ENCODE measurements around the gene LAMP5.
A peak's percentile ranks its signal among the peaks of the same experiment; 100 is the strongest.

The LAMP5 gene

GRCh38 chr20:9514461-9515213, at the start of gene LAMP5:
TSS of gene LAMP5 (plus strand) at chr20:9514590. CDS start at chr20:9514853, 263 bp downstream.
- H3K9me3 ChIP-seq (ENCODE audit: control insufficient read depth, insufficient read depth, low read length), result no peaks in the 10 kb centered on the region
- H3K9ac ChIP-seq (ENCODE audit: low read depth, low read length), result no peak within 1 kb of the TSS
- H3K4me1 ChIP-seq (ENCODE audit: control insufficient read depth, insufficient read depth, low read length), result peaks cover 21% of the 10 kb centered on the region
- H3K36me3 ChIP-seq (ENCODE audit: control insufficient read depth, insufficient read depth, low read length), result no peaks in the 10 kb centered on the region
- H3K4me3 ChIP-seq (ENCODE audit: low read depth, low read length), result peak within 1 kb of the TSS; percentile 66
- peaks cover 95% of the 10 kb centered on the region for H3K27me3 ChIP-seq (ENCODE audit: control insufficient read depth, insufficient read depth, low read length)

GRCh38 chr20:9467995-9468394, 46.4 kb upstream of the LAMP5 start:
- Histone ChIP-seq H3K4me3 (ENCODE audit: low read depth, low read length) (no peak overlapping the region), H3K4me1 (ENCODE audit: control insufficient read depth, insufficient read depth, low read length) (no peaks in the 10 kb centered on the region), H3K9ac (ENCODE audit: low read depth, low read length) (no peak overlapping the region), H3K27me3 (ENCODE audit: control insufficient read depth, insufficient read depth, low read length) (no peaks in the 10 kb centered on the region), H3K36me3 (ENCODE audit: control insufficient read depth, insufficient read depth, low read length) (no peaks in the 10 kb centered on the region), H3K9me3 (ENCODE audit: control insufficient read depth, insufficient read depth, low read length) (no peaks in the 10 kb centered on the region)

GRCh38 chr20:9474835-9475415, 39.5 kb upstream of the LAMP5 start:
- Histone ChIP-seq H3K4me1 (ENCODE audit: control insufficient read depth, insufficient read depth, low read length) (no peaks in the 10 kb centered on the region), H3K9me3 (ENCODE audit: control insufficient read depth, insufficient read depth, low read length) (no peaks in the 10 kb centered on the region), H3K27me3 (ENCODE audit: control insufficient read depth, insufficient read depth, low read length) (no peaks in the 10 kb centered on the region), H3K4me3 (ENCODE audit: low read depth, low read length) (no peak overlapping the region), H3K9ac (ENCODE audit: low read depth, low read length) (no peak overlapping the region), H3K36me3 (ENCODE audit: control insufficient read depth, insufficient read depth, low read length) (no peaks in the 10 kb centered on the region)

- Histone ChIP-seq H3K27me3 (ENCODE audit: control insufficient read depth, insufficient read depth, low read length) (no peaks in the 10 kb centered on the region), H3K36me3 (ENCODE audit: control insufficient read depth, insufficient read depth, low read length) (no peaks in the 10 kb centered on the region), H3K9me3 (ENCODE audit: control insufficient read depth, insufficient read depth, low read length) (no peaks in the 10 kb centered on the region), H3K4me1 (ENCODE audit: control insufficient read depth, insufficient read depth, low read length) (no peaks in the 10 kb centered on the region), H3K4me3 (ENCODE audit: low read depth, low read length) (no peak overlapping the region), H3K9ac (ENCODE audit: low read depth, low read length) (no peak overlapping the region)
These were observed 38.9 kb upstream of the LAMP5 start for GRCh38 chr20:9475456-9475855.

- Histone ChIP-seq H3K9me3 (ENCODE audit: control insufficient read depth, insufficient read depth, low read length) (no peaks in the 10 kb centered on the region), H3K4me3 (ENCODE audit: low read depth, low read length) (no peak overlapping the region), H3K4me1 (ENCODE audit: control insufficient read depth, insufficient read depth, low read length) (no peaks in the 10 kb centered on the region), H3K27me3 (ENCODE audit: control insufficient read depth, insufficient read depth, low read length) (no peaks in the 10 kb centered on the region), H3K36me3 (ENCODE audit: control insufficient read depth, insufficient read depth, low read length) (no peaks in the 10 kb centered on the region), H3K9ac (ENCODE audit: low read depth, low read length) (no peak overlapping the region)
These were observed 38.2 kb upstream of the LAMP5 start for GRCh38 chr20:9476174-9476573.

- no peak overlapping the region for H3K9ac ChIP-seq (ENCODE audit: low read depth, low read length)
- H3K36me3 ChIP-seq (ENCODE audit: control insufficient read depth, insufficient read depth, low read length), result no peaks in the 10 kb centered on the region
- no peaks in the 10 kb centered on the region for H3K9me3 ChIP-seq (ENCODE audit: control insufficient read depth, insufficient read depth, low read length)
- no peak overlapping the region for H3K4me3 ChIP-seq (ENCODE audit: low read depth, low read length)
- no peaks in the 10 kb centered on the region for H3K4me1 ChIP-seq (ENCODE audit: control insufficient read depth, insufficient read depth, low read length)
- no peaks in the 10 kb centered on the region for H3K27me3 ChIP-seq (ENCODE audit: control insufficient read depth, insufficient read depth, low read length)
These were observed 37.8 kb upstream of the LAMP5 start for GRCh38 chr20:9476637-9477036.

- Histone ChIP-seq H3K4me1 (ENCODE audit: control insufficient read depth, insufficient read depth, low read length) (no peaks in the 10 kb centered on the region), H3K9ac (ENCODE audit: low read depth, low read length) (no peak overlapping the region), H3K9me3 (ENCODE audit: control insufficient read depth, insufficient read depth, low read length) (no peaks in the 10 kb centered on the region), H3K27me3 (ENCODE audit: control insufficient read depth, insufficient read depth, low read length) (no peaks in the 10 kb centered on the region), H3K4me3 (ENCODE audit: low read depth, low read length) (no peak overlapping the region), H3K36me3 (ENCODE audit: control insufficient read depth, insufficient read depth, low read length) (no peaks in the 10 kb centered on the region)
These were observed 35.6 kb upstream of the LAMP5 start for GRCh38 chr20:9478771-9479170.

- no peaks in the 10 kb centered on the region for H3K4me1 ChIP-seq (ENCODE audit: control insufficient read depth, insufficient read depth, low read length)
- no peak overlapping the region for H3K4me3 ChIP-seq (ENCODE audit: low read depth, low read length)
- no peaks in the 10 kb centered on the region for H3K36me3 ChIP-seq (ENCODE audit: control insufficient read depth, insufficient read depth, low read length)
- H3K27me3 ChIP-seq (ENCODE audit: control insufficient read depth, insufficient read depth, low read length), result no peaks in the 10 kb centered on the region
- no peak overlapping the region for H3K9ac ChIP-seq (ENCODE audit: low read depth, low read length)
- H3K9me3 ChIP-seq (ENCODE audit: control insufficient read depth, insufficient read depth, low read length), result no peaks in the 10 kb centered on the region
These were observed 34.3 kb upstream of the LAMP5 start for GRCh38 chr20:9480066-9480465.

- H3K27me3 ChIP-seq (ENCODE audit: control insufficient read depth, insufficient read depth, low read length), result no peaks in the 10 kb centered on the region
- no peaks in the 10 kb centered on the region for H3K36me3 ChIP-seq (ENCODE audit: control insufficient read depth, insufficient read depth, low read length)
- H3K4me1 ChIP-seq (ENCODE audit: control insufficient read depth, insufficient read depth, low read length), result no peaks in the 10 kb centered on the region
- H3K4me3 ChIP-seq (ENCODE audit: low read depth, low read length), result no peak overlapping the region
- H3K9me3 ChIP-seq (ENCODE audit: control insufficient read depth, insufficient read depth, low read length), result no peaks in the 10 kb centered on the region
- no peak overlapping the region for H3K9ac ChIP-seq (ENCODE audit: low read depth, low read length)
These were observed 32.2 kb upstream of the LAMP5 start for GRCh38 chr20:9482180-9482579.

- no peak overlapping the region for H3K9ac ChIP-seq (ENCODE audit: low read depth, low read length)
- no peaks in the 10 kb centered on the region for H3K4me1 ChIP-seq (ENCODE audit: control insufficient read depth, insufficient read depth, low read length)
- no peaks in the 10 kb centered on the region for H3K36me3 ChIP-seq (ENCODE audit: control insufficient read depth, insufficient read depth, low read length)
- no peaks in the 10 kb centered on the region for H3K9me3 ChIP-seq (ENCODE audit: control insufficient read depth, insufficient read depth, low read length)
- H3K27me3 ChIP-seq (ENCODE audit: control insufficient read depth, insufficient read depth, low read length), result no peaks in the 10 kb centered on the region
- no peak overlapping the region for H3K4me3 ChIP-seq (ENCODE audit: low read depth, low read length)
These were observed 31.3 kb upstream of the LAMP5 start for GRCh38 chr20:9483131-9483530.

- H3K4me1 ChIP-seq (ENCODE audit: control insufficient read depth, insufficient read depth, low read length), result no peaks in the 10 kb centered on the region
These were observed 28.6 kb upstream of the LAMP5 start for GRCh38 chr20:9485614-9486340.

GRCh38 chr20:9487231-9487630, 27.2 kb upstream of the LAMP5 start:
- Histone ChIP-seq H3K9me3 (ENCODE audit: control insufficient read depth, insufficient read depth, low read length) (no peaks in the 10 kb centered on the region), H3K4me3 (ENCODE audit: low read depth, low read length) (no peak overlapping the region), H3K36me3 (ENCODE audit: control insufficient read depth, insufficient read depth, low read length) (no peaks in the 10 kb centered on the region), H3K4me1 (ENCODE audit: control insufficient read depth, insufficient read depth, low read length) (no peaks in the 10 kb centered on the region), H3K9ac (ENCODE audit: low read depth, low read length) (no peak overlapping the region), H3K27me3 (ENCODE audit: control insufficient read depth, insufficient read depth, low read length) (no peaks in the 10 kb centered on the region)

More at GRCh38 chr20:9485614-9486340, 28.6 kb upstream of the LAMP5 start:
- no peak overlapping the region for H3K4me3 ChIP-seq (ENCODE audit: low read depth, low read length)
- no peaks in the 10 kb centered on the region for H3K36me3 ChIP-seq (ENCODE audit: control insufficient read depth, insufficient read depth, low read length)
- H3K9me3 ChIP-seq (ENCODE audit: control insufficient read depth, insufficient read depth, low read length), result no peaks in the 10 kb centered on the region
- H3K27me3 ChIP-seq (ENCODE audit: control insufficient read depth, insufficient read depth, low read length), result no peaks in the 10 kb centered on the region
- H3K9ac ChIP-seq (ENCODE audit: low read depth, low read length), result no peak overlapping the region
